ENCODE data around the gene INSIG2.
A peak's percentile ranks its signal among the peaks of the same experiment; 100 is the strongest.

The INSIG2 gene

DNA sequence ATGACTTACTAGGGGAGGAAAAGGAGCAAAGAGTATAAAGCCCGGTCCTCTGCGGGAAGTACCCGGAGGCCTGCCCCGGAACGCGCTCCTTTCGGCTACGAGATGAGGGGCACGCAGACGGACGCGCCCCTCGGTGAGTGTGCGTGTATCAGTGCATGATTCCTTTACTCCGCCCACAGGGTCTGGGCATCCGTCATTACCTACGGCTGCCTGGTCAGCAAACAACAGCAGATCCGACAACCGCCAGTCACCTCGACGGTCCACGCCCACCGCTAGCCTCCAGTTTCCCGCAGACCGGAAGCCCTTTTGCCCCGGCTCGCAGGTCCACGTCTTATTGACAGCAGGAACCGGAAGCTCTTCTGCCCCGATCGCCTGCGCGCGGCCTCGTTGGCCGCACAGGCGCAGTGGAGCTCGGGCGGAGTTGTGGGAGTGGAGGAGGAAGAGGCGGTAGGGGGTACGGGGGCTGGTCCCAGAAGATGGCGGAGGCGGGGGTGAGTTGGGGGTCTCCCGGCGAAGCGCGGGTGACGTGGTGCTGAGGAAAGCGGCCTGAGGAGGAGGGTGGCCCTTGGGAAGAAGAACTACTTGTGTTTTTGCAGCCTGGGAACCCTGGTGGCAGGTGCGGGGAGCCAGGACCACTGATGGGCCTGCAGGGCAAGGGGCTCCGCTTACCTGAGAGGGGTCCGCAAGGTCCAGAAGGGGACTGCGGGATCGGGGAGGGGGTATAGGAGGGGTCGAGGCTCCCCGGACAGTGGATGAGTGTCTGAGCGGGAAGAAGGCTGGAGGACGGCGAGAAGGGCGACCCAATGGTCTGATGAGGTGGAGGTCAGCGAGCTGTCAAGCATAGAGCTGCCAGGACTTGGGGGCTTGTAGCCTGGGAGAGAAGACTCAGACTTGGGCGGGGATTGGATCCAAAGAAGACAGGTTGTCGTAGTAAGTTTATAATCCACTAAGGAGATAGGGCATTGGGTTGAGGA, at the start of gene INSIG2:
TSS of gene INSIG2 (plus strand) at position 421 of the 974 bp plus-strand sequence. CDS start 8,086 bp downstream, outside the sequence.
- DNase-seq: peak; percentile 93

DNA sequence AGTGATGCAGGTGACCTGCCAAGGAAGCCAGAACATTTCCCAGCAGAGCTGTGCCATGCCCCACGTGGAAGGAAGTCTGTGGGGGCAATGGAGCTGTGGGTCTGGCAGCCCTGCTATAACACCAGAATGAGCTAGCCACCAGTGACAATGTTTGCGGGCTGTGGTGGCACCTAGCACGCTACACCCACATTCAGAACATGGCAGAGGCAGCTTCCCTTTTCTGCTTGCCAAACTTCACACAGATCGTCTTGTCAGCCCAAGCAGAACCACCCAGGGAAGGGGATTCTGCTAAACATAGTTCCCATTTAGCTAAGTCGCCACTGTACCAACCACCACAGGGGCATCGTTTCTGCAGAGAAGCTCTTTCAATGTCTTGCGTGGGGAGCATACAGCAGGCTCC, 47.4 kb upstream of the INSIG2 start:
- no peak for DNase-seq

DNA sequence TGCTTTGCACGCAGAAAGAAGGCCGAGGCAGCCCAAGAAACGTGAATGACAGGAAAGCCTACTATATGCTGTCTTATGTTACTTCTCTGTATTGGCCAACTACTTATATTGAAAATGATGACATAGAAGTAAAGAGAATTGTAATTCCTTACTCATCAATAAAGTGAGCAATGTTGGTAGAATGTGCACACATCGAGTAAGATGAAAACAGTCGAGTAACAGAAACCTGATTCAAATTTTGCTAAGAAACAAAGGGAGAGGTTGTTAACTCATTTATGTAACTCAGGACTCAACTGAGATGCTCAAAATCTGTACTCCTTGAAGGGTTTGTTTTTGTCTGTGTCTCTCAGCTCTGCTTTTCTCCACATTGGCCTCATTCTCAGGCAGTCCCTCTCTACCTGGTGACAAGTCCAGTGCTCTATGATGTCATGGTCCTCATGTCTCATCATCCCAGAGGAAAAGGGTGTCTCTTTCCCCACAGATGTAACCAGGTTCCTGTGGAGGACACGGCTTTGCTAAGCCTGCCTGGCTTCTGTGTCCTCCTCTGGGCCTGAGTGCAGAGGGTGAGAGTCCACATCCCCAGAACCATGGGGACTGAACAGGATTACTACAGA, 44.1 kb upstream of the INSIG2 start:
- DNase-seq: no peak

DNA sequence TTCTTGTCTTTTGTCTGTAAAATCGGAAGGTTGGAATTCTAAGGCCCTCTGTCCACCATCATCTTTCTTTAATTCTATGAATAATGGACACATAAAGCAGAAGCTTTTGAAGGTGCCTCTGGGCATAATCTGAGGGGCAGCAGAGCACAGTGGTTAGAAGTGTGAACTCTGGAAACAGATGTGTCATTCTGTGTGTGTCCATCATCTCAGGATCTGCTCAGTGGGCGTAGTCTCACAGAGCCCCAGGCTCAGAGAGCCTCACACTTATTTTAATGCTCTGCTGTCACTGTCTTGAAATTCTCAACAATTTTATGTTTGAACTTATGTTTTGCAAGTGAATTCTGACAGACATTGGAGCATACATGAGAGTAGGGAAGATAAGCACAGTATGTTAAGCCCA, 43.4 kb upstream of the INSIG2 start:
- DNase-seq: no peak

DNA sequence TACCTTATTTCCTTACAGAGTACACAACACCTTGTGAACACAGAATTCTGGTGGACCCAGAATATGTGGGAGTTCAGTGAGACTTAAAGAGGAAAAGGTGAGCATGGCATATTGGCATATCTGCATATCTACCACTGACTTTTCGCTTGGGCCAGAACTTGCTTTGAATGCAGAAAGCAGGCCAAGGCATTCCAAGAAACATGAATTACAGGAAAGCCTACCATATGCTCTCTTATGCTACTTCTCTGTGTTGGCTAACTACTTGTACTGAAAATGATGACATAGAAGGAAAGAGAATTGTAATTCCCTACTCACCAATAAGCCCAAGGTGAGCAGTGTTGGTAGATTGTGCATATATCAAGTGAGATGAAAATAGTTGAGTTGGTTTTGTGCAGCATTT, 43.0 kb upstream of the INSIG2 start:
- DNase-seq: no peak

DNA sequence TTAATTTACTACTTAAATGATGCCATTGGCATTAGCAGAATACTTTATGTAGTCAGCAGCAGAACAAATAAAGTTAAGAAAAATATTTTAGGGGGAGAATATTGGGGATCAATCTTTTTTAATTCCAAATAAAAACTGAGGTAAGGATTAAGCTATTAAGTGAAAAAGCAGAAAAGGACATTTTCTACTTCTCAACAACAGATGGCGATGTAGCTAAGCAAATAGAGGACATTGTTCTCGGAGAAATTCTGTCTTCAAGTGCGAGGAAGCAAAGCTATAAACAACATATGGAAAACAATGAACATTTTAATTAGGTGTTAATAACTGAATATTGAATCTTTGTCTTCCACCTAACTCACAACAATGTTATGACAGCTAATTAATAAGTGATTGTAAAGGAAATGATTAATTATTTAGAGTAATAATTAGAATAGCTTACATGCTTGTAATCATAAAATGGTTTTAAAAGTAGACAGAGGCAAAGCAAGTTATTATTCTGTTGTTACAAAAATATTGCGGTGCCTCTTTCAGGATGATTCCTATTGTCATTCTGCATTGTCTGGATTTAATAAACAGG, 41.5 kb upstream of the INSIG2 start:
- peak; percentile 38 for DNase-seq

DNA sequence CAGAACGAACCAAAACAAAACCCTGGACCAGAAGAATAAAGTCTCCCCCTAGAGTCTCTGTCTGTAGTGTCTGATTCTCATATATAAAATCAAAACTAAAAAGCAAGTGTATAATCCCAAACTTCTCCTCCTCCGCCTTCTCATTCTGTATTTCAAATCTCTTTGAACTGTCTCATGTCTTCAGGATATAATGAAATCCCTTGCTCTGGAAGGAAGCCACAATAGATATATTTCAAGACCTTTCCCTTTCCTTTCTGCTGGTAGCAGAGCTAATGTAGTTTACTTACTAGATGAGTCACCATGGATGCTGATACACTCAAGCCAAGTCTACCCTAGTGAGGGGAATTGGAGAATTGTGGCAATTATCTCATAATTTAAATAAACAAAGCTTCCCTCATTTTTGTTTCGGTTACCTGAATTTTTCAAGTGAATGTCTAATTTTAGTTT, 40.9 kb upstream of the INSIG2 start:
- DNase-seq: no peak

DNA sequence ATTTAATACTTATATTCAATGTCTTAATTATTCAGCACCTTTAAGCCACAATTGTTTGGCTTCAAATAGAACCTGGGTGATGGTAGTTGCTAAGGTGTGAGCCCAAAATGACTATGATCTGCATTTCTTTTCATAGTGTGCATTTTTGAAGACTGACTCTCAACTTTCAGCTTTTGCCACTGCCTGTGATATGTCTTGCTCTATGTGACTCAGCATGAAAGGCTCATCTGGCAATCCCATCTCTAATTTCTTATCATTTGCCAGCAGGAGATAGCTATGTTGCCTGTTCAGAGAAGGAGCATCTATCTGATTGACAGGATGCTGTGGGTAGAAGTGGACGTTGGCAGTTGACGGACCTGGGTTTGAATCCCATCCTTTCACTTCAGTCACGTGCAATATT, 39.9 kb upstream of the INSIG2 start:
- DNase-seq: no peak

DNA sequence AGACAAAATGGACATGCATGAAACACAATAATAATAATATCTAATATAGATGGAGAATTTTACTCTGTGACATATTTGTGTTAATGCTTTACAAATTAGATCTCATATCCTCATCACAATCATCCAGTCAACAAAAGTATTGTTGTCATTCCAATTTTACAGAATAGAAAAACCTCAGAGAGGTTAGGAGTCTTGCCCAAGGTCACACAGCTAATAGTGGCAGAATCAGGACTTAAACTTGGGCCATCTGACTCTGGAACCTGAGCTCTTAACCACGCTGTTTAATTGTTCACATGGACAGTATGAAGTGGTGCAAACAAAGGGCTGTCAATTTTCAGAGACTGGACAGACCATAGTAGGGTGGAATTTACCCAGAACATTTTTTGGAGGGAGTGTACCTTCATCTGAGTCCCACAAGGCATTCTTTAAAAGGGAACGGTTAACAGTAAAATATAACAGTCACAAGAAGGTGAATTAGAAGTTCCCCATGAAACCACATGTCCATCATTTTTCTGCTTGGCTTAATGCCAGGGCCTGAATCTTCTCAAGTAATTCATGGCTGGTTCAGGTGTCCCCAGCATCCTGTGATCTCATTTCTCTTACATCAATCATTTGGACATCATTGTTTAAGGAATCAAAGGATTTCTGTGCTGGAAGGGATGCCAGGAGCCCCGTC, 39.0 kb upstream of the INSIG2 start:
- DNase-seq: no peak

DNA sequence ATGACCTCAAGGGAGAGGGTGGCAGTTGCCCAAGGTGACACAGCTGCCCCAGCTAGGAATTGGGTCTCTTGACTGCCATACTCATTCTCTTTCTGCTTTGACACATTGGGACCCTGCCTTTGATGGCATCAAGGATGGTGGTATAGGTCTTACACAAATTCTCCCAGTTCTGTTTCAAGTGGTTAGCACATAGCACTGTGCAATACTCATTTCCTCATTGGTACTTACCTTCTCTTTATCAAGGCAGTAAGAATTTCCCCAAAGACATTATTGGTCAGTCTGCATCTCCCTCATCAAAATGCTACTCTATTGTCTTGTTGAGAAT, 38.5 kb upstream of the INSIG2 start:
- DNase-seq: no peak

DNA sequence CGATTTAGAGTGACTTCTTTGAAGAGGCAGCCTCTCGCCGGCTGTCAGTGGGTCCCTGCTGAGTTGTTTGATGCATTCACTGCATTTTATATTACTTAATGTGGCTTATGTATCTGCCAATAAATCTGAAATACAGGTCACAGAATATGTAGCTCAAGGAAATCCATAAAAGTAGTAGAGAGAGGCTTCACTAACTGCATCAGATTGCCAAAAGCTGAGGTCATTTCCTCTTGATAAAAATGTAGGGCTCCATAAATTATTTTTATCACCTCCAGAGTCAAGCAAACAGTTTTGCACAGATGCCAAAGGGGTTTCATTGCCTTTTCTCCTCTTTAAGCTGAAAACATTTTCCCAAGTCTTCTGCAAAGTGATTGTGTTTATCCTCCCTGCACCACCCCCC, 37.9 kb upstream of the INSIG2 start:
- no peak for DNase-seq

DNA sequence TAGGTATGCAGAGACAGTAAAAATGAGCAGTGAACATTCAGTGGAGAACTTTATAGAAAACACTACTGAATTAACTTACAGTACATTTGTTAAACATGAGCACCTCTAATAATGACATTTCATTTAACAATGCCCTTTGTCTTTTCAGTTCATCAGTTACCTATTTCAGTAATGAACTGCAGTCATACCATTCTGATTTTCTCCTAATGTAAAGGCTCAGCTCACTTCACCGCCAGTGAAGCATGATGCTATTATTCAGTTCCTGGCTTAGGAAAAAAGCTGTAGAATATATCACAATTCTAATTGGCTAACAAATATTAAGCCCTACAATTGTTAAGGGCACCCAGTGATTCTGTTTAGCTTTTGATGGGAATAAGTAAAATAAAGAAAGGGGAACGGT, 37.3 kb upstream of the INSIG2 start:
- no peak for DNase-seq

DNA sequence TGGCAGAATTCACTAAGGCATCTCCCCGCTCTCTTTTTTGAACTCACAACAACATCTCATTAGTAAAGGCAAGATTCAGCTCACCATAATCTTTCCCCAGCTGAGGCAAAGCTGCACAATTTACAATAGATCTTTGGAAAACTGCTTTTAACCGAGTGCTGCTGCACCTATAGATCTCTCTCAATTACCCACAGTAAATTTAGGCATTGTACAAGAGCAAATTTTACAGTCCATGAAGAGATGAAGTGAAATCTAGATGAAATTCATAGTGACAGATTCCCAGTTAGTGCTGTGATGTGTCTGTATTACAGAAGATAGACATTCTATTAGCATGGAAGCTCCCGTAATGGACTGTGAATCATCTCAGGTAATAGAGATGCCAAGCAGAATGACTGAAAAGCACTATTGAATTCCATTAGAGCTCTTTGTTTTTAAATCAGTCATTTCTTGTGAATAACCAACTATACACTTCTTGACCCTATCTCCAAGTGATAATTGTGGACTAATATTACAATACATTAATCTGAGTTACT, 36.4 kb upstream of the INSIG2 start:
- DNase-seq: no peak

DNA sequence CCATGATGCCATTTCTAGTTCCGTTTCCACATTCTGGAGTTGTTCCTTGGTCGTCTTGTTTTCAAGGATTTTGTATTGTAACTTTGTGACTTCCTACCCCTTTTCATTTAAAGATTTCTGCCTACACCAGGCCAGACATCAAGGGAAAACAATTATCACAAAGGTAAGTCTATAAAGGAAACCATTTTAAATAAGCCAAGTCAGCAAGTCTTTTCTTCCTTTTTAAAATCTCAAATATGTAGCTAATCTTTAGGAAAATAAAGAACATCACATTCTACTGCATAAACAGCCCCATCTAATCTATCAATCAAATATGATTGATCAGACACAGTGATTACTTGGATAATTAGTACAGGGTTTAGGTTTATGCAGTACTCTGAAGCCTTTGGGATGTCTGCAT, 35.8 kb upstream of the INSIG2 start:
- DNase-seq: no peak

DNA sequence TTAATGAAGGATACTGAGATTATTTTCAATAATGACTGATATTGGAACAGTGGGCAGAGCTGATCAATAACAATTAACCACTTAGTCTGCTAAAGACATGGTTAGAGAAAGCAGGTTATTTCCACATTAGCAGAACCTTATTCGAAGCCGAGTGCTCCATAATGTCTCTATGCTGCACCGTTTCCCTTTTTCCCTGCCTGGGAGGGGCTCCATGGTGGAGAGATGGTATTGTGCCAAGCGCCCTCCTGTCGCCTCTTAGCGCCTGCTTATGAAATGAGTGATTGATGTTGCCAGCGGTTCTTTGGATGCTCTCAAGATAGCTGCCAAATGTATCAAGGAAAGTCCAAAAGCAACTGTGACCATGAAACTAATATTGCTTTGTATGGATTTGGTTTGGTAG, 34.6 kb upstream of the INSIG2 start:
- no peak for DNase-seq

DNA sequence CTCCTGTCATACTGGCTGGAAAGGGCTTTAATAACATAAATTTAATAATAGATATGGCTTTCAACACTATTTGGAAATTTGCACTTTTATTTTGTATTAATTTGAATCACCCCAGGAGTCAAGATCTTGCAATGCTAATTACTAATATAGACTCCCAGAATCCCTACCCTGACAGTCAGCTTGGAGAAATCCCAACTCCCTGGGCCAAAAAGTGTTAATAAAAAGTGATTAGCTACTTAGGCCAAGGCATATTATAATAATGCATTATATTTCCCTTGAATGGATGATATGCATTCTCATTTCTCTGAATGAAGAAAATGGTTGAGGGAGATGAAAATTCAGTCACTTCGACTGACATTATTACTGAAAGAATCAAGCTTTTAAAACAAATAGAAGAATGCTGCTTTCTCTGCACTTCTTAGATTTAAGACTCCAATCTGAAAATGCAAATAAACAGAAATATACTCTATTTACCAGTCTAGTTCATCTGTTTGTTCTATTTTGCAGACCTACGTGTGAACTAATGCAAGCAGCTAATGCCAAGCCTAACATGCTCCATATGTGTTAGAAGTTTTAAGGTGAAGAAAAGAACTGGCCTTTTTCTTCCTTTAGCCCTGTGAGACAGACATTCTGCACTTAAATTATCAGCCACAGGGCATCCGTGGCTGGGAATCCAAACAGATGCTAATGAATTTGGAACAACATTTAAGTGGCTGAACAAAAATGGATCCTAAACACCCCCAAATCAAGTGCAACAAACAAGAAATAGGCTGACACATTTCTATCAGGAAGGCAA, 33.9 kb upstream of the INSIG2 start:
- no peak for DNase-seq

DNA sequence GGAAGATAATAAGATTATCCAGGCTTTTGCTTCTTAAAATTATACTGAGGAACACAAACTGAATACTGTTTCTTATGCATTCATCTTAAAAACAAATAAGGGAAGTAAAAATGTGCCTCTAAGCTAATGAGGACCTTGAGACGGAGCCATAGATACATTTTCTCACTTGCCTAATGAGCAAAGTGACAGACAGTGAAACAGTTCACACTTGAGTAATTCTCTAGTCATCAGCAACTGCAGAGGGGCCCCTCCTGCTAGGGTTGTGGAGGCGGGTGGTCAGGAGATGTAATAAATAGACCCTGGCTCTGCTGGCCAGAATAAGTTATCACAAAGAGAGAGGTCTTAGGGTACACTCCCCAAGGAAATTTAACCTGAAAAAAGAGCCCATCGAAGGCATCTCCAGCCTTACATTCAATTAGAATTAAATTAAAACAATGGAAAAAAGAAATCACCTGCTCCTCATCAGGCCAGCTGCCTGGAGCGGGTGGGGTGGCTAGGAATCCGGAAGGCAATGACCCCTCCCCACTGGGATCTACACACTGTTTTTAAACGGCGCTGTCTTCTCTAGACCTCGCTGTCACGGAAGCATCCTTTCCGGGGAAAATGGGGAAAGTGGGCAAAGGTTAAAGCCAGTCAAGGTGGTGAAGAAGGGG, 32.6 kb upstream of the INSIG2 start:
- DNase-seq: no peak

DNA sequence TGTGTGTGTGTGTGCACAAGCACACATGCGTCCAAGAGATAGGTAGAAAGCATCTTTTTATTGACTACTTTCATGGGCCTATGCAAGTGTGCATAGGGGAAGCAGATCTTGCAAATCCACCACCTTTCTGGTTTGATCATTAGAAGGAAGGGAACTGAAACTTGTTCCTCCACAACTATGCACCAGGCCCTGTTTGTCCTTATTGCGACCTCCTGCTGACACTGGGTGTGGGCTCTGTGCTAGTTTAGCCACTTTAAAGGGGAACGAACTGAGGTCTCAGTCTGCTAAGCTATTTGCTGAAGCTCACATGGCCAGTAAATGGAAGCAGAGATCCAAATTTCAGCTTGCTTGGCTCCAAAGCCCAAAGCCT, 32.1 kb upstream of the INSIG2 start:
- peak; percentile 6 for DNase-seq

DNA sequence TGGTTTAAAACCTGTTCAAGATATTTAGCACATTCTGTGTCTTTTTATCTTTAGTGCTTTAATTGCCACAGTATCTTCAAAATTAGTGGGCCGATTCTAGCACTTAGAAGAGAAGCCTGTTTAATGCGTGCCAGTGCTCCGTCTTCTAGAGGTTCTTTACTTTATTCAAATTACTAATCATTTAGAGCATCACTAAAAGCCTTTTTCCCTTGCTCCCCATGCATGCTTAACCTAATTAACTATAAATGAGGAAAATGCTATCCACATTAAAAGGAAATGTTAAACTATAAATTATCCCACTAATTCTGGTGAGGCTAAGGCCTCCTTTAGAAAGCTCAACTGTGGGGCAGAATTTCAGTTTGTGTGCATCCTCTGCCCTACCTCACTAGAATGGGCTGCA, 31.5 kb upstream of the INSIG2 start:
- DNase-seq: no peak

DNA sequence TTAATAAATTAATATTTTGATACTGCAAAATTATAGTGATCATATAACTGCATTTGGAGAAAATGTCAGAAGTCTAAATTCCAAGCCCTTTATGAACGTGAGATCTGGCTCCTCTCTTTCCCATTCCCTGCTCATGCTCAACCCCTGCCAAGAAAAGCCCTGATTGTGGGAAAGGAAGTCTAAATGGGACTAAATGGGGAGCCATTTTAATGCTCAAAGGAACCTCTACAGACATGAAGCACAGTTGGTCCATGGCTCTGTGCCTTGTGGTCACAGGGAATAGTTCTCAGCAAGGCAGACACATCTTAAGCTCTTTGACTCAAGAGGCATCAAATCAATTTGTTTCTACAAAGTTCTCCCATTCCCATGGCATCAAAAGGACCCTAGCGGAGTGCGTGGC, 29.3 kb upstream of the INSIG2 start:
- DNase-seq: no peak

DNA sequence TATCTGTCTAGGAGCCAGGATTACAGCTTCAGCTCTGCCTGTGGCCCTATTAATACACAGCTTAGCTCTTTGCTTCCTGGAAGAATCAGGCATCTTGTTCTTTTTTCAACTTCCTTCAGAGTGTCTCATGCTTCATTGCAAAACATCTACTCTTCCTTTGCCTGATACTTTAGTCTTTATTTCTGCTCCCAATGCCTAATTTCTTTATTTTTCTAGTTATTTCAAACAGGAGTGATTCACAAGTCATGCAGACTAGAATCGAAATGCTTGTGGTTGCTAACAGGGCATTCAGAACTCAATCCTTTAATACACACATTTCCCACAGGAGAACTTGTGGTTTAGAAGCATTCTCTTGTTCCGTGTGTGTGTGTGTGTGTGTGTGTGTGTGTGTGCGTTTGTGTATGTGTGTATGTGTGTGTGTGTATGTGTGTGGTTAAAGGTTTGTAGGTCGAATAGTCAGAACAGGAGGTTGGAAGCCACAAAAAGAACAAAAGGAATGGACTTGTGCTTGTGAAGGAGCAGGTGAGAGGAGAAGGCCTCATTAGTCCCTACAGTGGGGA, 28.3 kb upstream of the INSIG2 start:
- no peak for DNase-seq

Data from CD4-positive, alpha-beta T cell treated with Interleukin-17A for 1 hour (primary cell).